GM19099 (cell line): Measurements from ENCODE around the gene HGFAC.

Experiments used
- POLR2A ChIP-seq: IDR thresholded peaks from 3 replicates; pipeline ENCODE4 v1.6.1; 2011; ENCODE audit warnings: low read depth; ENCODE audit not compliant: insufficient read length; ENCODE audit errors: extremely low read depth

Gene HGFAC

GRCh38 chr4:3441501-3442459 is at the start of gene HGFAC:
Gene HGFAC (plus strand): TSS chr4:3441968. CDS start chr4:3442002, 34 bp downstream.
- TF ChIP-seq POLR2A: no peak

DNA sequence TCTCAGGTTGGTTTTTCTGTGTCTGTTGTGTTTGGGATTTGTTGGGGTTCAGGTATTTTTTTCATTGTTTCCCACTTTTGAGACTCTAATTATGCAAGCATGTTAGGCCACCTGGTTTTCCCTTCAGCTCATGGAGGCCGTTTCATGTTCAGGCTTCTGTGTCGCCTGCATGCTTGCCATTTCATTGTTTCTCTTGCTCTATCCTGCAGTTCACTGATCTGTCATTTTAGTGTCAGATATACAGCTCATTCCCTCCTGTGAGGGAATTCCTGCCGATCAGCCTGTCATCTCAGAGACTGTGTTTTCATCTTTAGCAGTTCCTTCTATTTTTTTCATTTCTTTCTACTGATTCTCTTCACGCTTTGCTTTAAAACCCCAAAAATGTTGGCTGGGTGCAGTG is 49.4 kb upstream of the HGFAC start:
- no peak for TF ChIP-seq POLR2A

DNA sequence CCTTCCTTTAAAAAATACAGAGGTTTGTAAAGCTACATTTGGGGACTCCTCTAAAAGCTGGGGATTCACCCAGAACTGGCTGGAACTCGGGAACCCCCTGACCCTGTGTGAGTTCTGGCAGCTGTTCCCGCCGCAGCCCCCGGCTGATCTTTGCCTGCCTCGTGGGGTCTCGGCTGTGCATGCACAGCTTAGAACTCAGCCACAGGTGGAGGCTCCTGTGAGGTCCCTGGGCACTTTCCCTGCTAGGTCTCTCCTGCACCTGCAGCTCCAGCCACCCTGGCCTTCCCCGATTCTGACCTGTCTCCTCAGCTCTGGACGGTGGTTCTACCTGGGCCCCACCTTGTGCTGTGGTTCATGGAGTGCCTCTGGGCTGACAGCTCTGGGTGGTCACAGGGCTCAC is 48.6 kb upstream of the HGFAC start:
- no peak for TF ChIP-seq POLR2A

- no peak for TF ChIP-seq POLR2A
Measured at GRCh38 chr4:3396600-3396999, 45.2 kb upstream of the HGFAC start.

DNA sequence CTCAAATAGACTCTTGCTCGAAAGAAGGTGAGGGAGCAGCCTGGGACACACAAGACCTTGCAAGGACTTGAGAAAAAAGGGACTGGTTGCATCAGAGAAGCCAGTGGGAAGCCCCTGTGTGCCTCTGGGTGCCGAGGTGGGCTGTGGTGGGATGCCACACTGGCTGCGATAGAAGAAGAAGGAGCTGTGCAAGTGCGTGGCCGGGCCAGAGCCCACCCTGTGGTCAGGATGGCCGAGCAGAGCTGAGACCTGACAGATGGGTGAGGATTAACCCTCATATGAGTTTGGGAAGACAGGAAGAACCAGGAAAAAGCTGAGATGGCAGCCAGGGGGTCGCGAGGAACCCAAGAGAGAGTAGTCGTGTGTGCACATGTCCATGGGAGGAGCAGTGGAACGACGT is 44.6 kb upstream of the HGFAC start:
- TF ChIP-seq POLR2A: no peak

GRCh38 chr4:3399277-3400194 is 42.2 kb upstream of the HGFAC start:
- no peak for TF ChIP-seq POLR2A

DNA sequence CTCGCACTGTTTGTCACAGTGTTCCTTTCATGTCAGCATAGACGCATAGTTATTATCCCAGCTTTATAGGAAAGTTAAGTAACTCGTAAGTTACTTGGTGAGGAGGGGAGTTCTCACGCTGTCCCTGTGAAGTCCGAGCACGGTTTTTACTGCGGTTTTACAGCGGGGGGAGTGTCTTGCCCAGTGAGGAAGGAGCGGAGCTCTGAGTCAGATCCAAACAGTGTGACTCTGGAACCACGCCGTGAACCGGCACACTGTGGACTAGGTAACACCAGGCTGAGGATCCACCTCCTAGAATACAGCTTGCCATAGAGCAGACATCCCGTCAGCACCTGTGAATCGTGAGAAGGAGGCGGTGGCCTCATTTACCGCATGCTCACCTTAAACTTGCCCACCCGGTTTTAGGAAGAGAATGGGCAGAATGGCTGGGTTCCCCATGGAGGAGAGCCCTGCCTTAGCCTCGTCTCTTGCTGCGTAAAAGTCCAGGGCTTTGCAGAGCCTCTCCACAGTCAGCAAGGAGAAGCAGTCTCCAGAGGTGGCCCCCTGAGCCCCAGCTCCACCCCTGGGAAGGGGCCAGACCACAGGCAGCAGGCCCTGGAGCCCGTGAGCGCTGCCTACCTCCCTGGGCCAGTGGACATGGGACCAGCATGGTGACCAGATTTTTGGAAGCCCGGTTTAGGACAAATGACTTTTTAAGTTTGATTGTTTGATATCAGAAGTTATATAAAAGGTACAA is 40.2 kb upstream of the HGFAC start:
- no peak for TF ChIP-seq POLR2A

- TF ChIP-seq POLR2A: no peak
Measured at GRCh38 chr4:3402491-3403347, 39.0 kb upstream of the HGFAC start.

GRCh38 chr4:3403348-3403906 is 38.3 kb upstream of the HGFAC start:
- no peak for TF ChIP-seq POLR2A

GRCh38 chr4:3404546-3404945 is 37.2 kb upstream of the HGFAC start:
- no peak for TF ChIP-seq POLR2A

- no peak for TF ChIP-seq POLR2A
Measured at GRCh38 chr4:3405176-3405575, 36.6 kb upstream of the HGFAC start.

DNA sequence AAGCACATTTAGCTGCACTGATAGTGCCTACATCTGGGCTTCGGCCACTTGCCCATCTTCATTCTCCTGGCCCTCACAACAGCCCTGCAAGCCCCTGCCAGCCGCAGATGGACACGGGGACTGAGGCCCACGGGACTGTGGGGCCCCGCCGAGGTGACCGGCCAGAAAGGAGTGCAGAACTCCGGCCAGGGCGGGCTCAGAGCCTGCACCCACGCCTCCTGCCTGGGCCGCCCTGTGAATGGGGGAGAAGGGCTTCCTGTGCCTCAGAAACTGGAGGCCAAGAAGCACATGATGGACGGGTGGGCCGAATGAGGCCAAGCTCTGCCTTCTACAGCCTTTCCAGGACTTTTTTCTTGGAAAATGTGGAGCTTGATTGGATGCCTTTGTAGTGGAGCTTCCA is 35.7 kb upstream of the HGFAC start:
- no peak for TF ChIP-seq POLR2A

DNA sequence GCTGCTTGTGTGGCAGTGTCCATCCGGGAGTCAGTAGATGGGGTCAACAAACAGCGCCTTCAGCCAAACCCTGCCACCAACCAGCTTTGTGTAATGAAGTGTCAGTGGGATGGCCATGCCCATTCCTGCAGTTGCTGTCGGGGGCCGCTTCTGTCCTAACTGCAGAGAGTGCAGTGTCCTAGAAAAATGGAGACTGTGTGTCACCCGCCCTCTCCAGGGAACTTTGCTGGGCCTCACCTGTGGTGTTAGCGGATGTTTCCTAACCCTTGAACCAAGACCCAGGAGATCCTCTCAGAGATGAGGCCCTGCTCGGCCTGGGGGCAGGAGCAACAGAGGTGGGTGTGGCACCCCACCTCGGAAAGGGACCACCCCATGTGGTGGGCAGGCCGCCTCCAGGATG is 35.3 kb upstream of the HGFAC start:
- no peak for TF ChIP-seq POLR2A
